H1 (cell line): Measurements from ENCODE around the gene RASGRP1. TPM values are rescaled to one million over a fixed set of nuclear protein-coding genes. Genes with fewer than 3 reads are reported as not detected.
A peak's percentile ranks its signal among the peaks of the same experiment; 100 is the strongest.

Experiments used
- CTCF ChIP-seq, 3 experiments: IDR thresholded peaks; 1 replicate in 2 of 3; 2 replicates in 1 of 3; pipeline versions ENCODE4 v1.5.1 to v1.6.1; 2011; ENCODE audit warnings: low read length in 3 of 3, mild to moderate bottlenecking in 3 of 3, inconsistent platforms in 2 of 3, low read depth in 1 of 3, moderate library complexity in 1 of 3; ENCODE audit not compliant: insufficient read depth in 1 of 3; ENCODE audit errors: control extremely low read depth in 1 of 3
- EP300 ChIP-seq, 2 experiments: IDR thresholded peaks; 1 replicate in 1 of 2; 2 replicates in 1 of 2; pipeline ENCODE4 v1.6.1; 2011 to 2012; ENCODE audit warnings: low read depth in 2 of 2, low read length in 2 of 2, mild to moderate bottlenecking in 2 of 2, borderline replicate concordance in 1 of 2, inconsistent platforms in 1 of 2, moderate library complexity in 1 of 2
- HDAC2 ChIP-seq, 2 experiments: fragments of 300-600 bp in 1 of 2; sonication (generic) in 1 of 2; IDR thresholded peaks; 2 replicates each; pipeline ENCODE4 v1.6.1; 2011 to 2012; ENCODE audit warnings: low read depth in 2 of 2, low read length in 2 of 2, mild to moderate bottlenecking in 2 of 2, moderate library complexity in 2 of 2, borderline replicate concordance in 1 of 2, inconsistent platforms in 1 of 2
- RBBP5 ChIP-seq: IDR thresholded peaks from 2 replicates; pipeline ENCODE4 v1.7.1; 2012; ENCODE audit warnings: low read depth, mild to moderate bottlenecking, inconsistent platforms, low read length, moderate library complexity, borderline replicate concordance
- SRF ChIP-seq: IDR thresholded peaks from 2 replicates; pipeline ENCODE4 v1.6.1; 2011; ENCODE audit warnings: mild to moderate bottlenecking, low read depth, low read length, moderate library complexity
- TAF1 ChIP-seq: IDR thresholded peaks from 2 replicates; pipeline ENCODE4 v1.6.1; 2011; ENCODE audit warnings: mild to moderate bottlenecking, low read depth, low read length
- TCF12 ChIP-seq: IDR thresholded peaks from 2 replicates; pipeline ENCODE4 v1.6.1; 2011; ENCODE audit warnings: low read depth, mild to moderate bottlenecking, low read length
- polyA plus RNA-seq, 7 experiments: library from polyadenylated mRNA; depleted of rRNA in 3 of 7; stranded (reverse) in 5 of 7; unstranded in 2 of 7; fragments of >200 nt in 5 of 7; fragments of 200-250 nt in 2 of 7; gene quantifications; 1 replicate in 5 of 7; 2 replicates in 1 of 7; 4 replicates in 1 of 7; pipeline versions ENCODE4 v1.2.1 to v1.2.3, GENCODE V29; 2011 to 2013; ENCODE audit warnings: missing spikeins in 2 of 7, mixed read lengths in 2 of 7
- total RNA-seq: library from RNA; stranded (reverse); fragmentation: NEBNext Ultra II Directional; extraction: Animal tissue kit (Norgen Biotek cat#: 25700); gene quantifications from 2 replicates; pipeline ENCODE4 v1.2.1, GENCODE V29; 2021

The RASGRP1 gene
- total and polyA plus RNA-seq, 2 of the 8 experiments (the other 6 are each of a cell fraction or from before 2014, with no cell fraction given): 1.1 to 2.1 TPM

- 0 out of 4 replicates have a peak, but pooled peaks of 1 of the 2 experiments have one; percentile 20 for TF ChIP-seq HDAC2 (IDR thresholded peaks at IDR 0.05; ENCODE audit: borderline replicate concordance in 1 of 2, low read depth in 2 of 2, low read length in 2 of 2)
- 0 out of 2 replicates have a peak, but pooled peaks have one; percentile 70 for TF ChIP-seq TCF12
- no peak; the same call in 1 of the 2 replicates for TF ChIP-seq TAF1
- peak in 1 of 2 experiments; percentile 44; a peak in 1 of 3 replicates for TF ChIP-seq EP300 (IDR thresholded peaks at IDR 0.05; ENCODE audit: borderline replicate concordance in 1 of 2, low read depth in 2 of 2, low read length in 2 of 2)
- no peak for TF ChIP-seq SRF
- TF ChIP-seq RBBP5: no peak
- peak; percentile 66 to 90 (median 80) for TF ChIP-seq CTCF (IDR thresholded peaks at IDR 0.05; ENCODE audit: control extremely low read depth in 1 of 3, insufficient read depth in 1 of 3, low read depth in 1 of 3, low read length in 3 of 3)
Measured at GRCh38 chr15:38440353-38441129, 124.1 kb downstream of the RASGRP1 start (continued).

Other genes with a start within 250 kb of the RASGRP1 start
- 44.6 and 48.4 TPM in 2 replicates for gene FAM98B, start 110.7 kb downstream of the RASGRP1 start, total RNA-seq
- gene FAM98B, start 110.7 kb downstream of the RASGRP1 start, polyA plus RNA-seq (2011; rRNA removed): 3.1 and 5.9 TPM in 2 replicates